Measurements from ENCODE around the gene KCNN2. TPM values are rescaled to one million over a fixed set of nuclear protein-coding genes. Genes with fewer than 3 reads are reported as not detected.
"Not testable (repeated sequence)": the region's sequence is repeated elsewhere in the genome, so short reads cannot be mapped to it uniquely, and the experiment has no call there.

Gene KCNN2
- total RNA-seq, 4 donors from 2014 or later, result 0.27 to 0.34 TPM; not detected in 2

- Histone ChIP-seq H3K27ac (no peak overlapping the region), H3K4me3 (replicated peaks in 1 of 3) (no peak overlapping the region), H3K4me1 (no peaks in the 10 kb centered on the region), H3K36me3 (no peaks in the 10 kb centered on the region), H3K9me3 (no peaks in the 10 kb centered on the region), H3K27me3 (no peaks in the 10 kb centered on the region)
- 94 to 95% methylated on average over 1 of the region's 1 CpG for WGBS, 2 donors
- DNase-seq, result no peak
- no peak for TF ChIP-seq POLR2A (IDR thresholded peaks at IDR 0.05)
- TF ChIP-seq CTCF (IDR thresholded peaks at IDR 0.05), result no peak
- intact Hi-C loops (cut with DNase I), result no loop called here
These were observed 65.3 kb downstream of the KCNN2 start for GRCh38 chr5:114427204-114427603.

DNA sequence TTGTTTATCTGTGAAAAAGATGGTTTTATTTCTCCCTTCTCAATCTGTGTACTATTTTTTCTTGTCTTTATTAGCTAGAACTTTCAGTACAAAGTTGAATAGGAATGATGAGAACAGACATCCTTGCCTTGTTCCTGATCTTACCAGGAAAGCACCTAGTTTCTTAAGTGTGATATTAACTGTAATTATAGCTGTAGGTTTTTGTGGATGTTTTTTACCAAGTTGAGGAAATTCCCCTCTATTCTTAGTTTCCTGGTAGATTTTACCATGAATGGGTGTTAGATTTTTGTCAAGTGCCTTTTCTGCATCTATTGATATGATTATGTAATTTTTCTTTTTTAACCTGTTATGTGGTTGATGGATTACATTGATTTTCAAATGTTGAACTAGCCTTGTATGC lies 68.7 kb downstream of the KCNN2 start:
- TF ChIP-seq CTCF (IDR thresholded peaks at IDR 0.05) (no peak), POLR2A (IDR thresholded peaks at IDR 0.05) (no peak)
- intact Hi-C loops (cut with DNase I), result no loop called here
- DNase-seq, result no peak
- Histone ChIP-seq H3K4me1 (no peaks in the 10 kb centered on the region), H3K4me3 (replicated peaks in 1 of 3) (no peak overlapping the region), H3K27me3 (no peaks in the 10 kb centered on the region), H3K36me3 (no peaks in the 10 kb centered on the region), H3K27ac (no peak overlapping the region), H3K9me3 (no peaks in the 10 kb centered on the region)

DNA sequence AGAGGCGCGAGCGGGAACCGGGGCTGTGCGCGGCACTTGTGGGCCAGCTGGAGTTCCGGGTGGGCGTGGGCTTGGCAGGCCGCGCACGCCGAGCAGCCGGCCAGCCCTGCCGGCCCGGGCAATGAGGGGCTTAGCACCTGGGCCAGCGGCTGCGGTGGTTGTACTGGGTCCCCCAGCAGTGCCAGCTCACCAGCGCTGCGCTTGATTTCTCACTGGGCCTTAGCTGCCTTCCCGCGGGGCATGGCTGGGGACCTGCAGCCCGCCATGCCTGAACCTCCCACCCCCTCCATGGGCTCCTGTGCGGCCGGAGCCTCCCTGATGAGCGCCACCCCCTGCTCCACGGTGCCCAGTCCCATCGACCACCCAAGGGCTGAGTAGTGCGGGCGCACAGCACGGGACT lies 70.8 kb downstream of the KCNN2 start:
- H3K27me3 ChIP-seq; H3K27ac ChIP-seq; H3K4me3 ChIP-seq (replicated peaks in 1 of 3); intact Hi-C loops (cut with DNase I); H3K9me3 ChIP-seq; H3K36me3 ChIP-seq; DNase-seq; H3K4me1 ChIP-seq: not testable (repeated sequence)
- WGBS, 2 donors, result 97% methylated on average over 11 to 18 of the region's 30 CpGs

- Histone ChIP-seq H3K27ac (no peak overlapping the region), H3K4me3 (replicated peaks in 1 of 3) (no peak overlapping the region), H3K27me3 (no peaks in the 10 kb centered on the region), H3K36me3 (no peaks in the 10 kb centered on the region), H3K4me1 (no peaks in the 10 kb centered on the region), H3K9me3 (no peaks in the 10 kb centered on the region)
- no peak for TF ChIP-seq CTCF (IDR thresholded peaks at IDR 0.05)
- TF ChIP-seq POLR2A (IDR thresholded peaks at IDR 0.05), result no peak
- DNase-seq, result no peak
- intact Hi-C loops (cut with DNase I), result no loop called here
- WGBS, 2 donors, result 44 to 53% methylated on average over 5 of the region's 5 CpGs
These were observed 72.7 kb downstream of the KCNN2 start for GRCh38 chr5:114434396-114435219.

- no peaks in the 10 kb centered on the region for H3K36me3 ChIP-seq
- H3K27ac ChIP-seq, result no peak overlapping the region
- H3K4me1 ChIP-seq, result no peaks in the 10 kb centered on the region
- intact Hi-C loops (cut with DNase I), result no loop called here
- WGBS, 2 donors, result 54 to 64% methylated on average over 1 of the region's 1 CpG
- TF ChIP-seq POLR2A (IDR thresholded peaks at IDR 0.05) (no peak), CTCF (IDR thresholded peaks at IDR 0.05) (no peak)
- no peak overlapping the region for H3K4me3 ChIP-seq (replicated peaks in 1 of 3)
- H3K9me3 ChIP-seq, result no peaks in the 10 kb centered on the region
- DNase-seq, result no peak
- H3K27me3 ChIP-seq, result no peaks in the 10 kb centered on the region
These were observed 73.3 kb downstream of the KCNN2 start for GRCh38 chr5:114435220-114435481.
